GM12873 (cell line): ENCODE measurements around the gene GRIP1.

Source experiments
- TF ChIP-seq, protein P1 (sequence below): IDR thresholded peaks from 2 replicates; pipeline ENCODE4 v1.5.1; 2012; ENCODE audit warnings: low read depth, mild to moderate bottlenecking, moderate library complexity, low read length, control low read depth; ENCODE audit not compliant: insufficient read depth; ENCODE audit errors: missing control alignments

GRIP1 gene

DNA sequence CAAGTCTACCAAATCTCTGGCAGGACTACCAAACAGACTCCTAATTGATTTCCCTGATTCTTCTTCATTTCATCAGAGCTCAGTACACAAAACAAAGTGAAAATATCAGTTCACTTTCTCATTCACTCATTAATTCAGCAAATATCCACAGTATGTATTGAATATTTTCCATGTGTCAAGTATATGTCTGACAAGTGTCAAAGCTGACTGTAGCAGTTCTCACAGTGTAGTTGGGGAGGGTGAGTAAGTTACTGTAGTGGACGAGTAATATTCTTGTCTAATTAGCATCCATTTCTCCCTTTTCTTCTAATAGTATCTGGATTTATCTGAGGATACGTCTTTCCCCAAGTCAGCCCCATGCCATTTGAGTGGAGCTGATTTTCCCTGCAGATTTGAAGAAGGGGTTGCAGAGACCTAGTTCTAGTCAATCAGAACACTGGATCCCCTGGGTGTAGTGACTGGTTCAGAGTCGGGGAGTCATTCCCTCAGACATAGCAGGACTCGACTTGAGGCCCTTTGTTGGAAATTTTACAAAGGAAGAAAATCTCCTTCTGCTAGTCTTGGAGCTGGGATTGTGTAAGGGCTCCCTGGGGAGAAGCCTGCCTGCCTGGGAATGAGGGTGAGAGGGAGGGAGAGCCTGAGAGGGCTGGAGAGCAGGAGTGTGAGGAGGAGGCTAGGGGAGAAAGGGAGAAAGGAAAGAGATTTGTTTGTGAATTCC, 51.4 kb downstream of the GRIP1 start:
- TF ChIP-seq, protein P1, sequence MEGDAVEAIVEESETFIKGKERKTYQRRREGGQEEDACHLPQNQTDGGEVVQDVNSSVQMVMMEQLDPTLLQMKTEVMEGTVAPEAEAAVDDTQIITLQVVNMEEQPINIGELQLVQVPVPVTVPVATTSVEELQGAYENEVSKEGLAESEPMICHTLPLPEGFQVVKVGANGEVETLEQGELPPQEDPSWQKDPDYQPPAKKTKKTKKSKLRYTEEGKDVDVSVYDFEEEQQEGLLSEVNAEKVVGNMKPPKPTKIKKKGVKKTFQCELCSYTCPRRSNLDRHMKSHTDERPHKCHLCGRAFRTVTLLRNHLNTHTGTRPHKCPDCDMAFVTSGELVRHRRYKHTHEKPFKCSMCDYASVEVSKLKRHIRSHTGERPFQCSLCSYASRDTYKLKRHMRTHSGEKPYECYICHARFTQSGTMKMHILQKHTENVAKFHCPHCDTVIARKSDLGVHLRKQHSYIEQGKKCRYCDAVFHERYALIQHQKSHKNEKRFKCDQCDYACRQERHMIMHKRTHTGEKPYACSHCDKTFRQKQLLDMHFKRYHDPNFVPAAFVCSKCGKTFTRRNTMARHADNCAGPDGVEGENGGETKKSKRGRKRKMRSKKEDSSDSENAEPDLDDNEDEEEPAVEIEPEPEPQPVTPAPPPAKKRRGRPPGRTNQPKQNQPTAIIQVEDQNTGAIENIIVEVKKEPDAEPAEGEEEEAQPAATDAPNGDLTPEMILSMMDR: no peak

DNA sequence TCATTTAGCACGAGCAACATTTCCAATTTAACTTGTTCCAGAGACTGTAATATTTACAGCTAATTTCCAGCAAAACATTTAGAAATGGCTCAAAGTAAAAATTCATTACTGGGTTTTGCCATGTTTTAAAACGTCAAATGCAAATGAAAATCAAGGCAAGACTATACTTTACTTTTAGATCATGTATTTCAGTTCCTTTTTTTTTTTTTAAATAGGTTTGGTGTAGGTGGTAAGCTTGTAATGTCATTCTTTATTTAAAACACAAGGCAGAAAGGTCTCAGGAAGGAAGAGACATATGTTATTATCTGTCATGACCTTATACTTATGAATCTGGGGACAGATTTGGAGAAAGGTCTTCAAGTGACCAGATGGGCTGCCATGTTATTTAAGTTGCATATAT, 54.1 kb downstream of the GRIP1 start:
- TF ChIP-seq, protein P1: no peak

DNA sequence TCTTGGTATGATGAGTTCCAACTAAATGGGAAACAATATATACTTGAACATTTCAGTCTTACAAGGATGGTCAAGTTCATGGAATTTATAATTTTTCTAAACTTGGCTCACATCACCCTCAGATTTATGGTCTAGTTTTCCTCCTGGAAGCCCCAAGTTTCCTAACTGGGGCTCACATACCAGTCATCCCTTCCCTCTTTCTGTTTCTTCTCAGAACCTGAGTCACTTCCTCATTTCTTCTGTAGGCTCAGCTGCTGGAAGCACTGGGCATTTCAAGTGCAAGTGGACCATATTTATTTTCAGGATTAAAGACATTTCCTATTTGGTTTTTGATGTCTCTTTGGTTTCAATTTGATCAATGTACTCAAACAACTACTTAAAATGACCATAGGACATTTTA, 55.4 kb downstream of the GRIP1 start:
- TF ChIP-seq, protein P1: no peak

DNA sequence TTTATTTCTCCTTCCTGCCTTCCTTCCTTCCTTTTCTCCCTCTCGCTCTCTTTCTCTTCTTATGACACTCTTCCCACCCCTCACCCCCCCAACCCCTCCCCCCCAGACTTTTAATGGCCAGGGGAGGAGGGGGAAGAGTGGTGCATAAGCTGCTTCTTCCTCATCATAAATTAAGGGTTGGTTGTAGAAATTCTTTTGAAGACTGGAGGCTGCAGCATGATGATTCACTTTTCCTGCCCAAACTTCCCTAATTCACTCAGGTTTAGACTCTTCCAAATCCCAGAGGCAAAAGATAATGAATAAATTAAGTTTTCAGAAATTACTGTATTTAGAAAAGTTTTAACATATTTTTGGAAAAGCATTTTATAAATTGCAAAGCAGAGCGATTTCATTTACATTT, 58.2 kb downstream of the GRIP1 start:
- TF ChIP-seq, protein P1: no peak

DNA sequence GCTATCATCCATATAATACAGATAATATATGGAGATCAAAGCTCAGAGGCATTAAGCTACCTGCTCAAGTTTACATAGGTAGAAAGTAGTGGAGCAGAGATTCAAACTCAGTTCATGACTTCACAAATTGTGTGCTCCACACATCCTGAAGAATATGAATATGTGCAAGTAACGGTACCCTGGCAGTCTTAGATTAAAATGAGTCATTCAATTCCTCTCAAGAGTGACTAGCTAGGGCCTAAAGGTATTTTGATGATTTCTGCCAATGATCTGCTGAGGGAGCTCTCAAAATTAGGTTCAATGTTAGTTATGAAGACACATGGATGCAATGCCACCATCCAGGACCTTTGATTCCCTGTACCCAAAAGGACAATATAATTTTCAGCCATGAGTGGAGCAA, 58.9 kb downstream of the GRIP1 start:
- TF ChIP-seq, protein P1: no peak

DNA sequence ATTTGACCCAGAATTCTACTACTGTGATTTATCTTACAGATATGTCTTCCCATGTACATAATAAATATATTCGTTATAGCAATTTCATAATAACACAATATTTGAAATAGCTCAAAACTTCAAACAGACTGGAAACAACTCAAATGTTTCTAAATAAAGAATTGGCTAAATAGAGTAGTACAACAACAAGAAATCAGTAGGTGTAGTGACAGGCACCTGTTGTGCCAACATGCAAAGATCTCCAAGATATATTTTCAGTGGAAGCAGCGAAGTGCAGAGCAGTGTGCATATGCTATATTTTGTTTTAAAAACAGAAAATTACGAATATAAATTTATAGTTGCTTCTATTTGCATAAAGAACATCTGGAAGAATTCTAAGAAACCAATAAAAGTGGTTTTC, 60.9 kb downstream of the GRIP1 start:
- TF ChIP-seq, protein P1: no peak

DNA sequence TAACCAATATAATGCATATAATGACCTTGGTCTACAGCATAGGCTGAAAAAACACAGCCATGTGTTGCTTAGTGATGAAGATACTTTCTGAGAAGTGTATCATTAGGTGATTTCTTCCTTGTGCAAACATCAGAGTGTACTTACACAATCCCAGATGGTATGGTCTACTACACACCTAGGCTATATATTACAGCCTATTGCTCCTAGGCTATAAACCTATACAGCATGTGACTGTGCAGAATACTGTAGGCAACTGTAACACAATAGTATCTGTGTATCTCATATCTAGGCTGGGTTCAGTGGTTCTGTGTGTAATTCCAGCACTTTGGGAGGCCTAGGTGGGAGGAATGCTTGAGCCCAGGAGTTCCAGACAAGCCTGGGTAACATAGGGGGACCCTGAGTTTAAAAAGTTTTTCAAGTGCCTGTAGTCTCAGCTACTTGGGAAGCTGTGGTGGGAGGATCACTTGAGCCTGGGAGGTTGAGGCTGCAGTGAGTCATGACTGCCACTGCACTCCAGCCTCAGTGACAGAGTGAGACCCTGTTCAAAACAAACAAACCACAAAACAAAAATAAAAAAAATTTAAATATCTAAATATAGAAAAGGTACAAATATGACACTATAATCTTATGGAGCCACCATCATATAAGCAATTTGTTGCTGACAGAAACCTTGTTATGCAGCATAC, 66.6 kb downstream of the GRIP1 start:
- TF ChIP-seq, protein P1: no peak
